LNCAP (cell line): ENCODE measurements around the gene KDM6A.

Experiments used
- CTCF ChIP-seq: fragments of 450-650 bp; IDR thresholded peaks from 2 replicates; pipeline ENCODE4 v1.5.1; 2017; ENCODE audit warnings: mild to moderate bottlenecking

KDM6A gene

GRCh38 chrX:45126158-45126557 is 253.2 kb downstream of the KDM6A start:
- no peak for TF ChIP-seq CTCF

GRCh38 chrX:45128896-45129454 is 256.0 kb downstream of the KDM6A start:
- no peak for TF ChIP-seq CTCF

- no peak for TF ChIP-seq CTCF
Observed at GRCh38 chrX:45133465-45133864, 260.5 kb downstream of the KDM6A start.

- TF ChIP-seq CTCF, result no peak
Observed at GRCh38 chrX:45134315-45134731, 261.3 kb downstream of the KDM6A start.

- no peak for TF ChIP-seq CTCF
Observed at GRCh38 chrX:45134775-45135174, 261.8 kb downstream of the KDM6A start.

- no peak for TF ChIP-seq CTCF
Observed at GRCh38 chrX:45137531-45137930, 264.5 kb downstream of the KDM6A start.

- TF ChIP-seq CTCF, result no peak
Observed at GRCh38 chrX:45138525-45138924, 265.5 kb downstream of the KDM6A start.

- no peak for TF ChIP-seq CTCF
Observed at GRCh38 chrX:45140812-45141211, 267.8 kb downstream of the KDM6A start.
